NCI-H1930 (cell line): ENCODE measurements around the gene ITPRIPL2.

ENCODE experiments used
- DNase-seq, 2 experiments: peaks; one replicate each; lab custom pipeline; 2025; lab: John Stamatoyannopoulos, UW

Gene ITPRIPL2

GRCh38 chr16:19123535-19124178 lies 9.9 kb downstream of the ITPRIPL2 start:
- DNase-seq, result no peak

- no peak for DNase-seq
Observed at GRCh38 chr16:19126300-19126699, 12.5 kb downstream of the ITPRIPL2 start.

DNA sequence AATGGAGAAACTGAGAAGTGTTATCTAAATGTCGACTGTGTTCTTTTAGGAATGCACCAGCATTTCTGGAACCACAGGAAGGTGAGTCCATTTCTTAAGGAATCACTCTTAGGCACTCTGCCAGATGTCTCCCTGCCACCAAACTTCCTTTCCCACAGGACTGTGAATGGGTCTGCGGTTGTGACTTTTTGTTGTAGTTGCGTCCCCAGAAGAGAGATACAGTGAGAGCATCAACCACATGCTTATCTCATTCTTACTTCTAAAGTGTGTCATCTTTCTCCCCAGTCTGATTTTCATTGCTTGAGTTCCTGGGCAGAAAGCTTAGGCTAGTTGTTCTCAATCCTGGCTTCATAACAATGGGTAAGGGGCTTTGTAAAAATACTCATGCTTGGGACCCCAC lies 13.4 kb downstream of the ITPRIPL2 start:
- no peak for DNase-seq

GRCh38 chr16:19127674-19128131 lies 13.9 kb downstream of the ITPRIPL2 start:
- no peak for DNase-seq

- no peak for DNase-seq
Observed at GRCh38 chr16:19128454-19129200, 14.9 kb downstream of the ITPRIPL2 start.

- DNase-seq, result no peak
Observed at GRCh38 chr16:19130385-19130784, 16.6 kb downstream of the ITPRIPL2 start.

- DNase-seq, result no peak
Observed at GRCh38 chr16:19130852-19131824, 17.4 kb downstream of the ITPRIPL2 start.

GRCh38 chr16:19131825-19132218 lies 18.1 kb downstream of the ITPRIPL2 start:
- no peak for DNase-seq

- DNase-seq, result no peak
Observed at GRCh38 chr16:19132255-19132654, 18.5 kb downstream of the ITPRIPL2 start.

- no peak for DNase-seq
Observed at GRCh38 chr16:19132898-19133297, 19.1 kb downstream of the ITPRIPL2 start.

GRCh38 chr16:19133600-19133999 lies 19.8 kb downstream of the ITPRIPL2 start:
- no peak for DNase-seq

- no peak for DNase-seq
Observed at GRCh38 chr16:19135201-19135842, 21.6 kb downstream of the ITPRIPL2 start.

GRCh38 chr16:19135896-19136438 lies 22.2 kb downstream of the ITPRIPL2 start:
- DNase-seq, result no peak

- DNase-seq, result no peak
Observed at GRCh38 chr16:19136549-19137196, 22.9 kb downstream of the ITPRIPL2 start.

DNA sequence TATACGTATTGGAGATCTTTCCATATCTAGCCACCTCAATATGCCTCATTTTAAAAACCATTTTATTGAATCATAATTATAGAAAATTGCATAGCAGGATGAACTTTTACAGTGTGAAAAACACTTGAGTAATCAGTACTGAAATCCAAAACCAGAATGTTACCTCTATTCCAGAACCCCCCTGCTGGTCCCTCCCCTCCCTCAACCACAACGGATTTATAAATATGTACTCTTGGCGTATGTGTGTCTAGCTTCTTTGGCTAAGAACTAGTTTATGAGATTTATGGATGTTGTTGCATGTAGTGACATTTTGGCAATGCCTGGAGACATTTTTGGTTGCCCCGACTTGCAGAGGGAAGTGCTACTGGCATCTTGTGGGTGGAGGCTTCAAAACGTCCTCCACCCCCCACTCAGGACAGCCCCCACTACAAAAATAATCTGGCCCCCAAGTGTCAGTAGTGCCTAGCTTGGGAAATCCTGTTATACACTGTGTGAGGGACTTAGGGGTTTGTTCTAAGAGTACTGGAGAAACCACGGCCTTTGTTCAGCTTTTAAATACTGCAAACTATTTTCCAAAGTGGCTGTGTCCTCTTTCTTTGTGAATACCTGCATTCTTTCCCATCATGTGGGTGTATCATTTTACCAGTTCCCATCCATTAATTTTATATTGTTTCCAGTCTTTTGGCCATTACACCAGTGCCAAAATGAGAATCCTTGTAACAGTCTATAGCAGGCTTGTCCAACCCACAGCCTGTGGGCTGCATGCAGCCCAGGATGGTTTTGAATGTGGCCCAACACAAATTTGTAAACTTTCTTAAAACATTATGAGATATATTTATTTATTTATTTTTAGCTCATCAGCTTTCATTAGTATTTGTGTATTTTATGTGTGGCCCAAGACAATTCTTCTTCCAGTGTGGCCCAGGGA lies 23.7 kb downstream of the ITPRIPL2 start:
- DNase-seq, result no peak

GRCh38 chr16:19138601-19139000 lies 24.8 kb downstream of the ITPRIPL2 start:
- DNase-seq, result no peak

DNA sequence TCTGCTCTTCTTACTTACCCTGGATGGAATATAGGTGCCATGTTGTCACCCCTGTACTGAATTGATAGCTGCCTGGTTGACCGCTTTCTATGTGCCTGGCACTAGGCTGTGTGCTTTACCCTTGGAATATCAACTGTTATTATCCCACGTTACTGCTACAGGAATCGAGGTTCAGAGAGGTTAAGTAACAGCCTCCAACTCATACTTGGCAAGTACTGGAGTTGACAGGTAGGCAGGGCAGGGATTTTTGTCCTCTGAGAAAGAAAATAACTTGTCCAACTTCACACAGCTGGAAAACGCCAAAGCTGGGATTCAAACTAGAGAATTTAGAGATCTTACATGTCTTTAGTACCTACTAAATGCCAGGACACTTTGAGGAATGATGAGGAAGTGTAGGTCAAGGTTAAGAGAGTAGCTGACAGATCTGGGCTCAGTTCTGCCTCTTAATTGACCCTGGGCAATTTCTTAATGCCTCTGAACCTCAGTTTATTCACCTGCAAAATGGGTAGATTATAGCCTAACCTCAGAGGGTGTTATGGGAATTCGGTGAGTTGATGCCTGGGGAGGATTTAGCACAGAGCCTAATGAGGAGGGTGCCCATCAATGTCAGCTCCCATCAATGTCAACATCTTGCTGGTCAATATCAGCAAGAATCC lies 25.8 kb downstream of the ITPRIPL2 start:
- no peak for DNase-seq

DNA sequence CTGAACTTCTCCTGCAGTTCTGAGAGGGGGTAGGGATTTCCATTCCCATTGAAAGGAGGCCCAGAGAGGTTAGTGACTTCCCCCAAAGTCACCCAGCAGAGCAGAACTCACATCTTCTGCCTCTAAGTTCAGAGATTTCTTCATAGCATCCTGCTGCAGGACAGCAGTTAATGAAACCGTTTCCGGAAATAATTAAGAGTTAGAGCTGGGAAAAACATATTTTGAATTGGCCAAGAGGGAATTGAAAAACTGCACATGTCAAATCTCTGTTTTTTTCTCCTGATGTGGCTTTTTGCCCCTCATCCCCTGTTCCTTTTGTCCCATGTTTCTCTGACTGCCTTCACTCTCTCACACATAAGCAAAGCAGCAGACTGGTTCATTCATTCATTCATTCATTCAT lies 26.6 kb downstream of the ITPRIPL2 start:
- no peak for DNase-seq

DNA sequence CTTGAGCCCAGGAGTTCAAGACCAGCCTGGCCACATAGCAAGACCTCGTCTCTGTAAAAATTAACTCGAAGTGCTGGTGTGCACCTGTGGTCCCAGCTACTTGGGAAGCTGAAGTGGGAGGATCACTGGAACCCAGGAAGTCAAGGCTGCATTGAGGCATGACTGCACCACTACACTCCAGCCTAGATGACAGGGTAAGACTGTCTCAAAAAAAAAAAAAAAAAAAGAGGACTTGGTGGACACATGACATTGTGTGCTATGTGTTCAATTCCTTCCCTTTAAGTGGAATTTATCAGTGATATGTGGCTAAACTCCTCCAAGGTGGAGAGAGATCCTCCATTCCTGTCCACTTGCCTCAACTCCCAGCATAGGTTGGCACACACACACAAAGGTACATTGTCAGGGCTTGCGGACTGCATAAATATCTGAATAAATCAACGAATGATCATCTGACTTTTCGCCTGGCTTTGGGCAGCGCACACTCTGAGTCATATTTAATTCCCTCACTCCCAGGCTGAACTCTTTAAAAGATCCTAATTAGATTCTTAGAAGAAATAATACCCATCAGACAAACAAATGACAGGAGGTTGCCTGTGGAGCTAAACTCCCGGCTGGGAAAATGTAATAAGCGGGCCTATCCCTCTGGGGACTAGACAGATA lies 29.3 kb downstream of the ITPRIPL2 start:
- no peak for DNase-seq
